ENCODE results near the gene SELENOV.

SELENOV gene

GRCh38 chr19:39506944-39507714 is 7.8 kb upstream of the SELENOV start:
- peaks cover 72% of the 10 kb centered on the region for H3K27me3 ChIP-seq (ENCODE audit: insufficient read depth, low read length)
- H3K27ac ChIP-seq (ENCODE audit: low read depth, low read length), result no peak overlapping the region
- peak overlapping the region; percentile 27; the same call in 1 of the 2 replicates for H3K9ac ChIP-seq (ENCODE audit: low read depth, low read length)
- peaks cover 5% of the 10 kb centered on the region; the same call in 1 of the 2 replicates for H3K9me3 ChIP-seq (ENCODE audit: insufficient read depth, low read depth, low read length)
- H3K36me3 ChIP-seq (ENCODE audit: insufficient read depth, low read length), result no peaks in the 10 kb centered on the region
- H3K4me1 ChIP-seq (ENCODE audit: insufficient read depth, low read length), result no peaks in the 10 kb centered on the region
- H3K4me3 ChIP-seq (ENCODE audit: low read length), result peak overlapping the region; percentile 52
- WGBS, result 3% methylated on average over 96 of the region's 96 CpGs

GRCh38 chr19:39507715-39508364 is 7.1 kb upstream of the SELENOV start:
- Histone ChIP-seq H3K27ac (ENCODE audit: low read depth, low read length) (no peak overlapping the region), H3K36me3 (ENCODE audit: insufficient read depth, low read length) (no peaks in the 10 kb centered on the region), H3K9ac (ENCODE audit: low read depth, low read length) (peak overlapping the region; percentile 27; the same call in 1 of the 2 replicates), H3K4me3 (ENCODE audit: low read length) (peak overlapping the region; percentile 52), H3K27me3 (ENCODE audit: insufficient read depth, low read length) (peaks cover 66% of the 10 kb centered on the region), H3K9me3 (ENCODE audit: insufficient read depth, low read depth, low read length) (peaks cover 5% of the 10 kb centered on the region; the same call in 1 of the 2 replicates), H3K4me1 (ENCODE audit: insufficient read depth, low read length) (no peaks in the 10 kb centered on the region)
- WGBS, result 24% methylated on average over 24 of the region's 24 CpGs

GRCh38 chr19:39508629-39509028 is 6.3 kb upstream of the SELENOV start:
- 93% methylated on average over 9 of the region's 9 CpGs for WGBS
- Histone ChIP-seq H3K4me1 (ENCODE audit: insufficient read depth, low read length) (no peaks in the 10 kb centered on the region), H3K36me3 (ENCODE audit: insufficient read depth, low read length) (no peaks in the 10 kb centered on the region), H3K27me3 (ENCODE audit: insufficient read depth, low read length) (peaks cover 59% of the 10 kb centered on the region), H3K9me3 (ENCODE audit: insufficient read depth, low read depth, low read length) (peaks cover 5% of the 10 kb centered on the region; the same call in 1 of the 2 replicates), H3K4me3 (ENCODE audit: low read length) (no peak overlapping the region), H3K27ac (ENCODE audit: low read depth, low read length) (no peak overlapping the region), H3K9ac (ENCODE audit: low read depth, low read length) (no peak overlapping the region)

GRCh38 chr19:39509233-39509632 is 5.7 kb upstream of the SELENOV start:
- Histone ChIP-seq H3K27me3 (ENCODE audit: insufficient read depth, low read length) (peaks cover 59% of the 10 kb centered on the region), H3K4me1 (ENCODE audit: insufficient read depth, low read length) (no peaks in the 10 kb centered on the region), H3K36me3 (ENCODE audit: insufficient read depth, low read length) (no peaks in the 10 kb centered on the region), H3K4me3 (ENCODE audit: low read length) (no peak overlapping the region), H3K27ac (ENCODE audit: low read depth, low read length) (no peak overlapping the region), H3K9me3 (ENCODE audit: insufficient read depth, low read depth, low read length) (peaks cover 5% of the 10 kb centered on the region; the same call in 1 of the 2 replicates), H3K9ac (ENCODE audit: low read depth, low read length) (no peak overlapping the region)
- 75% methylated on average over 2 of the region's 2 CpGs for WGBS

GRCh38 chr19:39512988-39513387 is 2.0 kb upstream of the SELENOV start:
- peaks cover 42% of the 10 kb centered on the region for H3K27me3 ChIP-seq (ENCODE audit: insufficient read depth, low read length)
- H3K36me3 ChIP-seq (ENCODE audit: insufficient read depth, low read length), result no peaks in the 10 kb centered on the region
- no peak overlapping the region for H3K4me3 ChIP-seq (ENCODE audit: low read length)
- no peaks in the 10 kb centered on the region for H3K4me1 ChIP-seq (ENCODE audit: insufficient read depth, low read length)
- H3K9me3 ChIP-seq (ENCODE audit: insufficient read depth, low read depth, low read length), result no peaks in the 10 kb centered on the region
- WGBS, result 80% methylated on average over 1 of the region's 2 CpGs
- H3K9ac ChIP-seq (ENCODE audit: low read depth, low read length), result no peak overlapping the region
- no peak overlapping the region for H3K27ac ChIP-seq (ENCODE audit: low read depth, low read length)

- Histone ChIP-seq H3K27me3 (ENCODE audit: insufficient read depth, low read length) (peaks cover 26% of the 10 kb centered on the region), H3K4me3 (ENCODE audit: low read length) (peak overlapping the region; percentile 89), H3K36me3 (ENCODE audit: insufficient read depth, low read length) (peaks cover 5% of the 10 kb centered on the region), H3K4me1 (ENCODE audit: insufficient read depth, low read length) (peaks cover 3% of the 10 kb centered on the region), H3K27ac (ENCODE audit: low read depth, low read length) (peak overlapping the region; percentile 53; the same call in 1 of the 2 replicates), H3K9me3 (ENCODE audit: insufficient read depth, low read depth, low read length) (no peaks in the 10 kb centered on the region), H3K9ac (ENCODE audit: low read depth, low read length) (peak overlapping the region; percentile 77)
- WGBS, result under 1% methylated on average over 44 of the region's 44 CpGs
Observed at GRCh38 chr19:39515551-39516191, 732 bp downstream of the SELENOV start.

- Histone ChIP-seq H3K27ac (ENCODE audit: low read depth, low read length) (no peak overlapping the region), H3K4me3 (ENCODE audit: low read length) (peak overlapping the region; percentile 89), H3K9ac (ENCODE audit: low read depth, low read length) (peak overlapping the region; percentile 77), H3K9me3 (ENCODE audit: insufficient read depth, low read depth, low read length) (no peaks in the 10 kb centered on the region), H3K27me3 (ENCODE audit: insufficient read depth, low read length) (peaks cover 26% of the 10 kb centered on the region), H3K36me3 (ENCODE audit: insufficient read depth, low read length) (peaks cover 11% of the 10 kb centered on the region), H3K4me1 (ENCODE audit: insufficient read depth, low read length) (peaks cover 3% of the 10 kb centered on the region)
- 52% methylated on average over 6 of the region's 6 CpGs for WGBS
Observed at GRCh38 chr19:39516270-39516669, 1.3 kb downstream of the SELENOV start.

- no peaks in the 10 kb centered on the region for H3K9me3 ChIP-seq (ENCODE audit: insufficient read depth, low read depth, low read length)
- no peak overlapping the region for H3K27ac ChIP-seq (ENCODE audit: low read depth, low read length)
- no peak overlapping the region for H3K9ac ChIP-seq (ENCODE audit: low read depth, low read length)
- peaks cover 26% of the 10 kb centered on the region for H3K27me3 ChIP-seq (ENCODE audit: insufficient read depth, low read length)
- H3K4me3 ChIP-seq (ENCODE audit: low read length), result no peak overlapping the region
- peaks cover 3% of the 10 kb centered on the region for H3K4me1 ChIP-seq (ENCODE audit: insufficient read depth, low read length)
- WGBS, result 77% methylated on average over 3 of the region's 3 CpGs
- H3K36me3 ChIP-seq (ENCODE audit: insufficient read depth, low read length), result peaks cover 11% of the 10 kb centered on the region
Observed at GRCh38 chr19:39517432-39517831, 2.5 kb downstream of the SELENOV start.

- peak overlapping the region; percentile 25; the same call in 1 of the 2 replicates for H3K9ac ChIP-seq (ENCODE audit: low read depth, low read length)
- no peaks in the 10 kb centered on the region for H3K9me3 ChIP-seq (ENCODE audit: insufficient read depth, low read depth, low read length)
- peaks cover 26% of the 10 kb centered on the region for H3K27me3 ChIP-seq (ENCODE audit: insufficient read depth, low read length)
- peaks cover 15% of the 10 kb centered on the region for H3K36me3 ChIP-seq (ENCODE audit: insufficient read depth, low read length)
- peak overlapping the region; percentile 42 for H3K4me3 ChIP-seq (ENCODE audit: low read length)
- WGBS, result 82% methylated on average over 4 of the region's 5 CpGs
- peak overlapping the region; percentile 51; the same call in 1 of the 2 replicates for H3K27ac ChIP-seq (ENCODE audit: low read depth, low read length)
- H3K4me1 ChIP-seq (ENCODE audit: insufficient read depth, low read length), result peaks cover 3% of the 10 kb centered on the region
Observed at GRCh38 chr19:39518458-39518857, 3.5 kb downstream of the SELENOV start.

- 46% methylated on average over 9 of the region's 9 CpGs for WGBS
Observed at GRCh38 chr19:39518975-39519374, 4.0 kb downstream of the SELENOV start.

More at GRCh38 chr19:39518975-39519374, 4.0 kb downstream of the SELENOV start:
- Histone ChIP-seq H3K9me3 (ENCODE audit: insufficient read depth, low read depth, low read length) (no peaks in the 10 kb centered on the region), H3K4me1 (ENCODE audit: insufficient read depth, low read length) (peaks cover 3% of the 10 kb centered on the region), H3K9ac (ENCODE audit: low read depth, low read length) (peak overlapping the region; percentile 25; the same call in 1 of the 2 replicates), H3K36me3 (ENCODE audit: insufficient read depth, low read length) (peaks cover 15% of the 10 kb centered on the region), H3K27me3 (ENCODE audit: insufficient read depth, low read length) (peaks cover 22% of the 10 kb centered on the region), H3K27ac (ENCODE audit: low read depth, low read length) (peak overlapping the region; percentile 51; the same call in 1 of the 2 replicates), H3K4me3 (ENCODE audit: low read length) (peak overlapping the region; percentile 42)
